Measurements from ENCODE around the gene SH3GL1. TPM values are rescaled to one million over a fixed set of nuclear protein-coding genes. Genes with fewer than 3 reads are reported as not detected.
A peak's percentile ranks its signal among the peaks of the same experiment; 100 is the strongest.

Gene SH3GL1
- total and polyA plus RNA-seq, 2 experiments from 2014 or later: 73.1 to 89.5 TPM

DNA sequence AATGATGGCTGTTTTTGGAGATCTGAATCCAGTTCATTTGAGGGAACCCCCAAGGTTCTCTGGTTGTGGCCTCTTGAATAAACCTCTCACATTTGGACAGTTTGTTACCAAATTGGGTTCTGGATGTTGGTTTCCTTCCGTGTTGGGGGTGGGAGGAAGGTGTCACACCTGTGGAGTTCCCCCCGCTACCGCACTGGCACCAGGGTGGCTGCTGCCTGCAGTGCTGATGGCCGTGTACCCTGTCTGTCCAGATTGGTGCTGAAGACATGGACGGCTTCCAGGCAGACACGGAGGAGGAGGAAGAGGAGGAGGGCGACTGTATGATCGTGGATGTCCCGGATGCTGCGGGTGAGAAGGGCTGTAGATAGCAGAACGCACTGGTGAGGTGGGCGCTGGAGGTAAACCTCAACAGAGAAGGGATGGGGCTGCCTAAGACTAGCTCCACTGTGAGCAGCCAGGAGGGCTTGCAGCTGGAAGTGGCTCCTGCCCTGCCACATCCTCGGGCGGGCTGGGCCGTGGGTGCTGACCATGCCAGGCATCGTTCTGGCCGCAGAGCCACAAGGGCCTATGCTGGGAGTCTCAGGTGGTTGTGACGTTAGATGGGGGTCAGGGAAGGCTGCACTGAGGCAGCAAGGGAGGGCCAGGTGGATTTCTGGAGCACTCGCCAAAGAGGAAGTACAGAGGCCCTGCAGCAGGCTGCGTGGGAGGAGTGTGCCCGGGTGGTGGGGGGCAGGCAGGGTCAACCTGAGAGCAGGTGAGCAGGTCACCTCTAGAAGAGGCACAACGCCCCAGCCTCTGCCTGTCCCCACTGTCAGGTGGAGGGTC lies 41.9 kb upstream of the SH3GL1 start:
- H3K4me3 Mint-ChIP-seq: 0 out of 3 replicates have a peak overlapping the region, but pooled peaks have one; percentile 21
- Histone ChIP-seq H2AFZ (no peak overlapping the region), H4K20me1 (replicated peaks; ENCODE audit: insufficient read depth) (peaks cover 43% of the 10 kb centered on the region), H3K79me2 (replicated peaks; ENCODE audit: insufficient read depth) (peaks cover 21% of the 10 kb centered on the region), H3K4me3 (no peak overlapping the region), H3F3A (replicated peaks; ENCODE audit: low read depth) (peaks cover 34% of the 10 kb centered on the region; the same call in 1 of the 2 replicates), H3K27me3 (ENCODE audit: insufficient read depth) (no peaks in the 10 kb centered on the region), H3K36me3 (ENCODE audit: insufficient read depth) (peaks cover 27% of the 10 kb centered on the region), H3K27ac (ENCODE audit: low read depth) (no peak overlapping the region), H3K4me2 (no peak overlapping the region), H3K9me2 (ENCODE audit: insufficient read depth) (no peaks in the 10 kb centered on the region), H3K4me1 (ENCODE audit: insufficient read depth) (no peaks in the 10 kb centered on the region)
- peak overlapping the region; percentile 52; the same call in 1 of the 2 replicates for H3K27ac Mint-ChIP-seq
- peaks cover 60% of the 10 kb centered on the region for H3K36me3 Mint-ChIP-seq (ENCODE audit: low read depth)
- H3K27me3 Mint-ChIP-seq (ENCODE audit: insufficient read depth, low read depth, poor library complexity): peaks cover 31% of the 10 kb centered on the region
- DNase-seq (ENCODE audit: low spot score) (no peak), ATAC-seq (no peak)
- TF ChIP-seq, protein P1, sequence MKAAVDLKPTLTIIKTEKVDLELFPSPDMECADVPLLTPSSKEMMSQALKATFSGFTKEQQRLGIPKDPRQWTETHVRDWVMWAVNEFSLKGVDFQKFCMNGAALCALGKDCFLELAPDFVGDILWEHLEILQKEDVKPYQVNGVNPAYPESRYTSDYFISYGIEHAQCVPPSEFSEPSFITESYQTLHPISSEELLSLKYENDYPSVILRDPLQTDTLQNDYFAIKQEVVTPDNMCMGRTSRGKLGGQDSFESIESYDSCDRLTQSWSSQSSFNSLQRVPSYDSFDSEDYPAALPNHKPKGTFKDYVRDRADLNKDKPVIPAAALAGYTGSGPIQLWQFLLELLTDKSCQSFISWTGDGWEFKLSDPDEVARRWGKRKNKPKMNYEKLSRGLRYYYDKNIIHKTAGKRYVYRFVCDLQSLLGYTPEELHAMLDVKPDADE (IDR thresholded peaks at IDR 0.05): no peak
- TF ChIP-seq, protein P2, sequence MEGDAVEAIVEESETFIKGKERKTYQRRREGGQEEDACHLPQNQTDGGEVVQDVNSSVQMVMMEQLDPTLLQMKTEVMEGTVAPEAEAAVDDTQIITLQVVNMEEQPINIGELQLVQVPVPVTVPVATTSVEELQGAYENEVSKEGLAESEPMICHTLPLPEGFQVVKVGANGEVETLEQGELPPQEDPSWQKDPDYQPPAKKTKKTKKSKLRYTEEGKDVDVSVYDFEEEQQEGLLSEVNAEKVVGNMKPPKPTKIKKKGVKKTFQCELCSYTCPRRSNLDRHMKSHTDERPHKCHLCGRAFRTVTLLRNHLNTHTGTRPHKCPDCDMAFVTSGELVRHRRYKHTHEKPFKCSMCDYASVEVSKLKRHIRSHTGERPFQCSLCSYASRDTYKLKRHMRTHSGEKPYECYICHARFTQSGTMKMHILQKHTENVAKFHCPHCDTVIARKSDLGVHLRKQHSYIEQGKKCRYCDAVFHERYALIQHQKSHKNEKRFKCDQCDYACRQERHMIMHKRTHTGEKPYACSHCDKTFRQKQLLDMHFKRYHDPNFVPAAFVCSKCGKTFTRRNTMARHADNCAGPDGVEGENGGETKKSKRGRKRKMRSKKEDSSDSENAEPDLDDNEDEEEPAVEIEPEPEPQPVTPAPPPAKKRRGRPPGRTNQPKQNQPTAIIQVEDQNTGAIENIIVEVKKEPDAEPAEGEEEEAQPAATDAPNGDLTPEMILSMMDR (conservative IDR thresholded peaks at IDR 0.05; ENCODE audit: low read depth in 2 of 2): no peak
- TF ChIP-seq ZNF462 (CRISPR knock-in tag; IDR thresholded peaks at IDR 0.05) (no peak), EZH2 (IDR thresholded peaks at IDR 0.05; ENCODE audit: low read depth, unreplicated experiment) (no peak), JUNB (IDR thresholded peaks at IDR 0.05; ENCODE audit: unreplicated experiment) (no peak)
- H3K9me3 Mint-ChIP-seq: no peaks in the 10 kb centered on the region; the same call in 2 of the 3 replicates
- peaks cover 10% of the 10 kb centered on the region; the same call in 2 of the 3 replicates for H3K4me1 Mint-ChIP-seq
